ENCODE data around the gene PSMD9.

GRCh38 chr12:121911824-121912585 is 23.4 kb downstream of the PSMD9 start:
- no peak for TF ChIP-seq CTCF (IDR thresholded peaks at IDR 0.05; ENCODE audit: borderline replicate concordance, extremely low read depth, low read length, poor library complexity, severe bottlenecking)
- no peak for TF ChIP-seq EZH2 (IDR thresholded peaks at IDR 0.05; ENCODE audit: borderline replicate concordance, low read depth, low read length, severe bottlenecking)
